HepG2 (cell line): ENCODE results near the gene C16orf90. TPM values are rescaled to one million over a fixed set of nuclear protein-coding genes. Genes with fewer than 3 reads are reported as not detected.

ENCODE experiments used
- HOXA5 ChIP-seq: sonication (generic); formaldehyde crosslinking; IDR thresholded peaks from 2 replicates; pipeline ENCODE4 v1.4.0; 2020; ENCODE audit warnings: missing genetic modification reagents
- IKZF1 ChIP-seq: fragments of 450-650 bp; IDR thresholded peaks from 2 replicates; pipeline ENCODE4 v1.7.1; 2016
- JUNB ChIP-seq: sonication (generic); formaldehyde crosslinking; IDR thresholded peaks from 2 replicates; pipeline ENCODE4 v1.8.0; 2022; ENCODE audit warnings: missing genetic modification reagents, mild to moderate bottlenecking, borderline replicate concordance
- MYC ChIP-seq: sonication (generic); formaldehyde crosslinking; IDR thresholded peaks from 2 replicates; pipeline ENCODE4 v1.9.0; 2021; ENCODE audit warnings: missing genetic modification reagents, borderline replicate concordance
- TEAD2 ChIP-seq: sonication (generic); formaldehyde crosslinking; IDR thresholded peaks from 2 replicates; pipeline ENCODE4 v1.9.0; 2021; ENCODE audit warnings: missing genetic modification reagents
- TSC22D2 ChIP-seq: sonication (generic); formaldehyde crosslinking; IDR thresholded peaks from 2 replicates; pipeline ENCODE4 v1.5.1; 2020; ENCODE audit warnings: missing genetic modification reagents, mild to moderate bottlenecking, borderline replicate concordance
- ZNF10 ChIP-seq: sonication (generic); formaldehyde crosslinking; IDR thresholded peaks from 2 replicates; pipeline ENCODE4 v1.4.0; 2020; ENCODE audit warnings: mild to moderate bottlenecking, low read depth, missing genetic modification reagents, borderline replicate concordance
- ZNF160 ChIP-seq: sonication (generic); formaldehyde crosslinking; IDR thresholded peaks from 2 replicates; pipeline ENCODE4 v1.8.0; 2022; ENCODE audit warnings: mild to moderate bottlenecking, inconsistent platforms, missing genetic modification reagents
- ZNF225 ChIP-seq: sonication (generic); formaldehyde crosslinking; IDR thresholded peaks from 2 replicates; pipeline ENCODE4 v1.4.0; 2020; ENCODE audit warnings: mild to moderate bottlenecking, missing genetic modification reagents
- ZNF296 ChIP-seq: sonication (generic); formaldehyde crosslinking; conservative IDR thresholded peaks from 2 replicates; pipeline ENCODE4 v1.5.0; 2020; ENCODE audit warnings: mild to moderate bottlenecking, missing genetic modification reagents
- ZNF333 ChIP-seq: sonication (generic); formaldehyde crosslinking; IDR thresholded peaks from 2 replicates; pipeline ENCODE4 v1.4.0; 2020; ENCODE audit warnings: mild to moderate bottlenecking, missing genetic modification reagents, borderline replicate concordance
- ZNF496 ChIP-seq: sonication (generic); formaldehyde crosslinking; IDR thresholded peaks from 2 replicates; pipeline ENCODE4 v1.8.1; 2023; ENCODE audit warnings: mild to moderate bottlenecking, moderate library complexity, missing genetic modification reagents; ENCODE audit not compliant: insufficient replicate concordance
- polyA plus RNA-seq, 8 experiments: library from polyadenylated mRNA; depleted of rRNA in 3 of 8; stranded (reverse) in 7 of 8; unstranded in 1 of 8; fragments of >200 nt; fragmentation: Illumina TruSeq in 4 of 8; extraction: Trizol in 4 of 8; gene quantifications; 2 replicates each; pipeline versions ENCODE4 v1.2.1 to v1.2.3, GENCODE V29; 2011 to 2016; ENCODE audit warnings: low read depth in 4 of 8, missing spikeins in 1 of 8, mixed read lengths in 1 of 8; ENCODE audit not compliant: insufficient read depth in 1 of 8
- total RNA-seq, 5 experiments: library from RNA; depleted of rRNA; stranded (reverse); fragments of >200 nt; fragmentation: Illumina TruSeq; extraction: Trizol; gene quantifications; 2 replicates each; pipeline ENCODE4 v1.2.3, GENCODE V29; 2016; ENCODE audit warnings: low read depth in 1 of 5
- TF ChIP-seq, protein P1 (sequence below): sonication (generic); formaldehyde crosslinking; IDR thresholded peaks from 2 replicates; pipeline ENCODE4 v1.4.0; 2020; ENCODE audit warnings: missing genetic modification reagents, borderline replicate concordance
- TF ChIP-seq, protein P2 (sequence below): sonication (generic); formaldehyde crosslinking; IDR thresholded peaks from 2 replicates; pipeline ENCODE4 v1.4.0; 2020; ENCODE audit warnings: missing genetic modification reagents
- TF ChIP-seq, protein P3 (sequence below): sonication (generic); formaldehyde crosslinking; IDR thresholded peaks from 2 replicates; pipeline ENCODE4 v1.9.0; 2021; ENCODE audit warnings: missing genetic modification reagents, mild to moderate bottlenecking, borderline replicate concordance
- TF ChIP-seq, protein P4 (sequence below): sonication (generic); formaldehyde crosslinking; IDR thresholded peaks from 2 replicates; pipeline ENCODE4 v1.4.0; 2020; ENCODE audit warnings: missing genetic modification reagents
- TF ChIP-seq, protein P5 (sequence below): sonication (generic); formaldehyde crosslinking; IDR thresholded peaks from 2 replicates; pipeline ENCODE4 v1.5.0; 2020; ENCODE audit warnings: missing genetic modification reagents, mild to moderate bottlenecking, borderline replicate concordance

C16orf90 gene
- total and polyA plus RNA-seq, 2 of the 13 experiments (the other 11 are each of a cell fraction or from before 2014, with no cell fraction given) = not detected

DNA sequence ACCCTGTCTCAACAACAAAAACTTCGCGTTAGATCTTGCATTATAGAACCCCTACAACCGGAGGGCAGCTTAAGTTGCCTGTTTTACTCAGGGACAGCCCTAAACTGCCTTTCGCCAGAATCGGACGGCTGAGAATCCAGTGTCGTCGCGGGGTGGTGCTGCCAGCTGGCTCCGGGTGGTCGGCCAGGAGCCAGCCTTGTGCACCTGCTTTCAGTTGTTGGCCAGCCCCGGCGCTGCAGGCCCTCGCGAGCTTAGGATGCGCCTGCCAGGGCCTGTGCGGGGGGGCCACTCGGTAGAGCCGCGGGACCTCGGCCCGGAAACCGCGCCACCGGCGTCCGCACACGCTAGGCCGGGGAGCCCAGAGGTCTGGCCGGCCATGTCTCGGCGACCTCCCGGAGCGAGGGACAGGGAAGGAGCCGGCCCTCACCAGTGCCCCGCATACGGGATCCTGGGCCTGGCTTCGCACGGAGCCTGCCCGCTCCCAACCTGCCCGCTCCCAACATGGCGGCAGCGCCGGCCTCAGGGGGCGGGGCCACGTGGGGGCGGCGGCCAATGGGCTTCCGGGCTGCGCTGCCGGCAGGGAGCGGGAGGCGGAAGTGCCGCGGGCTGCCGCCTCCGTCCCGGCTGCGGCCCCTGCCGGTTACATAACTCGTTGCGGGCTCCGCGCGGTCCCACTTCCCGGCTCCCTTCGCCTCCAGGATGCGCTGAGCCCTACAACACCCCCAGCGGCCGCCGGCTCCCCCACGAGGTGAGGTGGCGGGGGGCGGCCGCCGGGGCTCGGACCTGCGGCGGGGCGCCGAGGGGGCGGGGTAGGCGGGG is 37.6 kb downstream of the C16orf90 start (continued):
- TF ChIP-seq ZNF296 = no peak
- TF ChIP-seq, protein P1, sequence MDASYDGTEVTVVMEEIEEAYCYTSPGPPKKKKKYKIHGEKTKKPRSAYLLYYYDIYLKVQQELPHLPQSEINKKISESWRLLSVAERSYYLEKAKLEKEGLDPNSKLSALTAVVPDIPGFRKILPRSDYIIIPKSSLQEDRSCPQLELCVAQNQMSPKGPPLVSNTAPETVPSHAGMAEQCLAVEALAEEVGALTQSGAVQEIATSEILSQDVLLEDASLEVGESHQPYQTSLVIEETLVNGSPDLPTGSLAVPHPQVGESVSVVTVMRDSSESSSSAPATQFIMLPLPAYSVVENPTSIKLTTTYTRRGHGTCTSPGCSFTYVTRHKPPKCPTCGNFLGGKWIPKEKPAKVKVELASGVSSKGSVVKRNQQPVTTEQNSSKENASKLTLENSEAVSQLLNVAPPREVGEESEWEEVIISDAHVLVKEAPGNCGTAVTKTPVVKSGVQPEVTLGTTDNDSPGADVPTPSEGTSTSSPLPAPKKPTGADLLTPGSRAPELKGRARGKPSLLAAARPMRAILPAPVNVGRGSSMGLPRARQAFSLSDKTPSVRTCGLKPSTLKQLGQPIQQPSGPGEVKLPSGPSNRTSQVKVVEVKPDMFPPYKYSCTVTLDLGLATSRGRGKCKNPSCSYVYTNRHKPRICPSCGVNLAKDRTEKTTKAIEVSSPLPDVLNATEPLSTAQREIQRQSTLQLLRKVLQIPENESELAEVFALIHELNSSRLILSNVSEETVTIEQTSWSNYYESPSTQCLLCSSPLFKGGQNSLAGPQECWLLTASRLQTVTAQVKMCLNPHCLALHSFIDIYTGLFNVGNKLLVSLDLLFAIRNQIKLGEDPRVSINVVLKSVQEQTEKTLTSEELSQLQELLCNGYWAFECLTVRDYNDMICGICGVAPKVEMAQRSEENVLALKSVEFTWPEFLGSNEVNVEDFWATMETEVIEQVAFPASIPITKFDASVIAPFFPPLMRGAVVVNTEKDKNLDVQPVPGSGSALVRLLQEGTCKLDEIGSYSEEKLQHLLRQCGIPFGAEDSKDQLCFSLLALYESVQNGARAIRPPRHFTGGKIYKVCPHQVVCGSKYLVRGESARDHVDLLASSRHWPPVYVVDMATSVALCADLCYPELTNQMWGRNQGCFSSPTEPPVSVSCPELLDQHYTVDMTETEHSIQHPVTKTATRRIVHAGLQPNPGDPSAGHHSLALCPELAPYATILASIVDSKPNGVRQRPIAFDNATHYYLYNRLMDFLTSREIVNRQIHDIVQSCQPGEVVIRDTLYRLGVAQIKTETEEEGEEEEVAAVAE (CRISPR knock-in tag) = peak; percentile 67; the same call in 1 of the 2 replicates
- peak; percentile 64; the same call in 1 of the 2 replicates for TF ChIP-seq ZNF333 (CRISPR knock-in tag)
- TF ChIP-seq, protein P2, sequence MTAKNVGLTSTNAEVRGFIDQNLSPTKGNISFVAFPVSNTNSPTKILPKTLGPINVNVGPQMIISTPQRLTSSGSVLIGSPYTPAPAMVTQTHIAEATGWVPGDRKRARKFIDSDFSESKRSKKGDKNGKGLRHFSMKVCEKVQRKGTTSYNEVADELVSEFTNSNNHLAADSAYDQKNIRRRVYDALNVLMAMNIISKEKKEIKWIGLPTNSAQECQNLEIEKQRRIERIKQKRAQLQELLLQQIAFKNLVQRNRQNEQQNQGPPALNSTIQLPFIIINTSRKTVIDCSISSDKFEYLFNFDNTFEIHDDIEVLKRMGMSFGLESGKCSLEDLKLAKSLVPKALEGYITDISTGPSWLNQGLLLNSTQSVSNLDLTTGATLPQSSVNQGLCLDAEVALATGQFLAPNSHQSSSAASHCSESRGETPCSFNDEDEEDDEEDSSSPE (CRISPR knock-in tag) = peak; percentile 83
- TF ChIP-seq, protein P3, sequence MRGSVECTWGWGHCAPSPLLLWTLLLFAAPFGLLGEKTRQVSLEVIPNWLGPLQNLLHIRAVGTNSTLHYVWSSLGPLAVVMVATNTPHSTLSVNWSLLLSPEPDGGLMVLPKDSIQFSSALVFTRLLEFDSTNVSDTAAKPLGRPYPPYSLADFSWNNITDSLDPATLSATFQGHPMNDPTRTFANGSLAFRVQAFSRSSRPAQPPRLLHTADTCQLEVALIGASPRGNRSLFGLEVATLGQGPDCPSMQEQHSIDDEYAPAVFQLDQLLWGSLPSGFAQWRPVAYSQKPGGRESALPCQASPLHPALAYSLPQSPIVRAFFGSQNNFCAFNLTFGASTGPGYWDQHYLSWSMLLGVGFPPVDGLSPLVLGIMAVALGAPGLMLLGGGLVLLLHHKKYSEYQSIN (CRISPR knock-in tag) = no peak
- TF ChIP-seq MYC = peak; percentile 87
- TF ChIP-seq ZNF496 (CRISPR knock-in tag) = no peak
- no peak for TF ChIP-seq JUNB
- no peak for TF ChIP-seq TEAD2
- no peak for TF ChIP-seq ZNF10 (CRISPR knock-in tag)
- no peak for TF ChIP-seq IKZF1
- peak; percentile 89 for TF ChIP-seq HOXA5
- peak; percentile 74; the same call in 1 of the 2 replicates for TF ChIP-seq TSC22D2
- TF ChIP-seq, protein P4, sequence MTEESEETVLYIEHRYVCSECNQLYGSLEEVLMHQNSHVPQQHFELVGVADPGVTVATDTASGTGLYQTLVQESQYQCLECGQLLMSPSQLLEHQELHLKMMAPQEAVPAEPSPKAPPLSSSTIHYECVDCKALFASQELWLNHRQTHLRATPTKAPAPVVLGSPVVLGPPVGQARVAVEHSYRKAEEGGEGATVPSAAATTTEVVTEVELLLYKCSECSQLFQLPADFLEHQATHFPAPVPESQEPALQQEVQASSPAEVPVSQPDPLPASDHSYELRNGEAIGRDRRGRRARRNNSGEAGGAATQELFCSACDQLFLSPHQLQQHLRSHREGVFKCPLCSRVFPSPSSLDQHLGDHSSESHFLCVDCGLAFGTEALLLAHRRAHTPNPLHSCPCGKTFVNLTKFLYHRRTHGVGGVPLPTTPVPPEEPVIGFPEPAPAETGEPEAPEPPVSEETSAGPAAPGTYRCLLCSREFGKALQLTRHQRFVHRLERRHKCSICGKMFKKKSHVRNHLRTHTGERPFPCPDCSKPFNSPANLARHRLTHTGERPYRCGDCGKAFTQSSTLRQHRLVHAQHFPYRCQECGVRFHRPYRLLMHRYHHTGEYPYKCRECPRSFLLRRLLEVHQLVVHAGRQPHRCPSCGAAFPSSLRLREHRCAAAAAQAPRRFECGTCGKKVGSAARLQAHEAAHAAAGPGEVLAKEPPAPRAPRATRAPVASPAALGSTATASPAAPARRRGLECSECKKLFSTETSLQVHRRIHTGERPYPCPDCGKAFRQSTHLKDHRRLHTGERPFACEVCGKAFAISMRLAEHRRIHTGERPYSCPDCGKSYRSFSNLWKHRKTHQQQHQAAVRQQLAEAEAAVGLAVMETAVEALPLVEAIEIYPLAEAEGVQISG (CRISPR knock-in tag) = peak; percentile 85
- TF ChIP-seq ZNF225 (CRISPR knock-in tag) = peak; percentile 79; the same call in 1 of the 2 replicates
- TF ChIP-seq, protein P5, sequence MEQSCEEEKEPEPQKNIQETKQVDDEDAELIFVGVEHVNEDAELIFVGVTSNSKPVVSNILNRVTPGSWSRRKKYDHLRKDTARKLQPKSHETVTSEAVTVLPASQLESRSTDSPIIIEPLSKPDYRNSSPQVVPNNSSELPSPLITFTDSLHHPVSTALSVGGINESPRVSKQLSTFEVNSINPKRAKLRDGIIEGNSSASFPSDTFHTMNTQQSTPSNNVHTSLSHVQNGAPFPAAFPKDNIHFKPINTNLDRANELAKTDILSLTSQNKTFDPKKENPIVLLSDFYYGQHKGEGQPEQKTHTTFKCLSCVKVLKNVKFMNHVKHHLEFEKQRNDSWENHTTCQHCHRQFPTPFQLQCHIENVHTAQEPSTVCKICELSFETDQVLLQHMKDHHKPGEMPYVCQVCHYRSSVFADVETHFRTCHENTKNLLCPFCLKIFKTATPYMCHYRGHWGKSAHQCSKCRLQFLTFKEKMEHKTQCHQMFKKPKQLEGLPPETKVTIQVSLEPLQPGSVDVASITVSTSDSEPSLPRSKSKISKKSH (CRISPR knock-in tag) = peak; percentile 91; the same call in 1 of the 2 replicates
- peak; percentile 78; the same call in 1 of the 2 replicates for TF ChIP-seq ZNF160
